Hepatocyte (in vitro differentiated cells): Measurements from ENCODE around the gene SDK1. TPM values are rescaled to one million over a fixed set of nuclear protein-coding genes. Genes with fewer than 3 reads are reported as not detected.

Experiments
- DNase-seq: peaks from one replicate; pipeline ENCODE4 v3.0.0-alpha.2; 2016; ENCODE audit warnings: low spot score
- H2AFZ ChIP-seq: fragments of 200-600 bp; sonication (generic); 2 replicates; pipeline ENCODE4 v1.6.0; 2016; ENCODE audit warnings: antibody characterized with exemption, mild to moderate bottlenecking
- H3K27ac ChIP-seq: fragments of 200-600 bp; sonication (generic); 2 replicates; pipeline ENCODE4 v1.5.1; 2016; ENCODE audit warnings: mild to moderate bottlenecking
- H3K27me3 ChIP-seq: fragments of 200-600 bp; sonication (generic); 2 replicates; pipeline ENCODE4 v1.6.1; 2016
- H3K36me3 ChIP-seq: fragments of 200-600 bp; sonication (generic); replicated peaks from 2 replicates; pipeline ENCODE4 v1.5.1; 2016; ENCODE audit warnings: low read depth; ENCODE audit not compliant: insufficient read depth
- H3K4me1 ChIP-seq: fragments of 200-600 bp; sonication (generic); 2 replicates; pipeline ENCODE4 v1.5.1; 2016; ENCODE audit warnings: mild to moderate bottlenecking, moderate library complexity; ENCODE audit not compliant: insufficient read depth
- H3K4me2 ChIP-seq: fragments of 200-600 bp; sonication (generic); 2 replicates; pipeline ENCODE4 v1.6.0; 2016
- H3K4me3 ChIP-seq: fragments of 200-600 bp; sonication (generic); 2 replicates; pipeline ENCODE4 v1.5.1; 2016; ENCODE audit warnings: mild to moderate bottlenecking
- H3K79me2 ChIP-seq: fragments of 200-600 bp; sonication (generic); 2 replicates; pipeline ENCODE4 v1.6.0; 2017; ENCODE audit warnings: mild to moderate bottlenecking
- H3K9me2 ChIP-seq: fragments of 200-600 bp; sonication (generic); replicated peaks from 2 replicates; pipeline ENCODE4 v1.6.0; 2017; ENCODE audit warnings: mild to moderate bottlenecking; ENCODE audit not compliant: insufficient read depth
- H3K9me3 ChIP-seq: fragments of 200-600 bp; sonication (generic); 2 replicates; pipeline ENCODE4 v1.5.1; 2016; ENCODE audit warnings: low read depth, mild to moderate bottlenecking
- H4K20me1 ChIP-seq: fragments of 200-600 bp; sonication (generic); 2 replicates; pipeline ENCODE4 v1.6.0; 2016; ENCODE audit warnings: mild to moderate bottlenecking; ENCODE audit not compliant: insufficient read depth, poor library complexity, severe bottlenecking
- EZH2 ChIP-seq: fragments of 200-600 bp; sonication (generic); IDR thresholded peaks from 2 replicates; pipeline ENCODE4 v1.6.1; 2016; ENCODE audit warnings: antibody characterized with exemption, mild to moderate bottlenecking, borderline replicate concordance
- EZH2phosphoT487 ChIP-seq: fragments of 200-600 bp; sonication (generic); IDR thresholded peaks from one replicate; pipeline ENCODE4 v1.6.1; 2018; ENCODE audit warnings: antibody characterized with exemption, mild to moderate bottlenecking, low read depth, moderate library complexity; ENCODE audit not compliant: unreplicated experiment, severe bottlenecking
- WGBS: methylation state at CpG from one replicate; pipeline ENCODE4 v1.1.6; 2016; ENCODE audit warnings: low lambda C conversion rate; ENCODE audit errors: missing lambda C conversion rate; 5-methylcytosine and 5-hydroxymethylcytosine counted together
- polyA plus RNA-seq: library from polyadenylated mRNA; unstranded; fragments of >200 nt; fragmentation: Nextera tagmentation; extraction: Ambion mirVana; gene quantifications from 2 replicates; pipeline ENCODE4 v1.2.1, GENCODE V29; 2016
- total RNA-seq: library from RNA; depleted of rRNA; stranded (reverse); fragments of >200 nt; gene quantifications from 2 replicates; pipeline ENCODE4 v1.2.3, GENCODE V29; 2014
- TF ChIP-seq, protein P1 (sequence below): fragments of 200-600 bp; sonication (generic); IDR thresholded peaks from 2 replicates; pipeline ENCODE4 v1.5.1; 2016; ENCODE audit warnings: antibody characterized with exemption, mild to moderate bottlenecking; ENCODE audit not compliant: poor library complexity

Gene SDK1
- total and polyA plus RNA-seq, 2 experiments from 2014 or later = 4.3 to 10.0 TPM

DNA sequence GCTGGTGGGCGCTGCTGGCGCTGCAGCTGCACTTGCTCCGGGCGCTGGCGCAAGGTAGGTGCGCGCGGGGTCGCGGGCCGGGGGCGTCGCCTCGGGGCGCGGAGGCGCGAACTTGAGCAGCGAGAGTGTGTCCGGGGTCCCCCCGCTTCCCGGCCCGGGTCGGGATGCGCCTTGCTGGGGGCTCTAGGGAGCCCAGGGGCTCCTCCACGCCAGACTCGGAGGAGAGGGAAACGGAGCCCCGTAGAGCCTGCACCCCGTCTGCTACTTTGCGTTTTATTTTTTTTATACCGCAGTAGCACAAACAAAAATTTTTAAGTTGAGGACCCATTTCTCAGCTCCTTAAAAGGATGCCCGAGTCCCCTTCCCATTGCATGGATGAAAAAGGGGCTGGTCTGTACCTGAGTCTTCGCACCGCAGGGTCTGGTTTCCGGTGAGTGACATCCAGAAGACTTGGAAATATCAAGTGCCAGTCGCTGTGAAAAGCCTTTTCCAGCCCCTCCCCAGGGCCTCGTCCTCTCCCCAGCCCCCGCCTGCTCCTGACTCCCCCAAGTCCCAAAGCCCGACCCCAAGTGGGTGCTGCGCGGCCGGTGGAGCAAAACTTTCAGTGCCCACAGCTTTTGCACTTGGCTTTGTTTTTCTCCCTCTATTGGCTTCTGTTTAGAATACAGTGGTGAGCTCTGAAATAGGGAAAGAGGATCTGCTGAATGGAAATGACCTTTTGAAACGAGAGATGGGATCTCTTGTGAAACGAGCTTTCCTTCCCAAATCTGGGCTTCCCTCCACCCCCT is 973 bp downstream of the SDK1 start:
- Histone ChIP-seq H3K27me3 (no peaks in the 10 kb centered on the region), H3K4me1 (peaks cover 9% of the 10 kb centered on the region), H4K20me1 (no peaks in the 10 kb centered on the region), H3K9me2 (no peaks in the 10 kb centered on the region), H2AFZ (peak overlapping the region; percentile 32), H3K27ac (peak overlapping the region; percentile 17), H3K36me3 (no peaks in the 10 kb centered on the region), H3K79me2 (peaks cover 18% of the 10 kb centered on the region), H3K9me3 (no peaks in the 10 kb centered on the region), H3K4me2 (peak overlapping the region; percentile 83), H3K4me3 (peak overlapping the region; percentile 95)
- 1% methylated on average over 33 of the region's 45 CpGs for WGBS
- DNase-seq = peak; percentile 65
- TF ChIP-seq, protein P1, sequence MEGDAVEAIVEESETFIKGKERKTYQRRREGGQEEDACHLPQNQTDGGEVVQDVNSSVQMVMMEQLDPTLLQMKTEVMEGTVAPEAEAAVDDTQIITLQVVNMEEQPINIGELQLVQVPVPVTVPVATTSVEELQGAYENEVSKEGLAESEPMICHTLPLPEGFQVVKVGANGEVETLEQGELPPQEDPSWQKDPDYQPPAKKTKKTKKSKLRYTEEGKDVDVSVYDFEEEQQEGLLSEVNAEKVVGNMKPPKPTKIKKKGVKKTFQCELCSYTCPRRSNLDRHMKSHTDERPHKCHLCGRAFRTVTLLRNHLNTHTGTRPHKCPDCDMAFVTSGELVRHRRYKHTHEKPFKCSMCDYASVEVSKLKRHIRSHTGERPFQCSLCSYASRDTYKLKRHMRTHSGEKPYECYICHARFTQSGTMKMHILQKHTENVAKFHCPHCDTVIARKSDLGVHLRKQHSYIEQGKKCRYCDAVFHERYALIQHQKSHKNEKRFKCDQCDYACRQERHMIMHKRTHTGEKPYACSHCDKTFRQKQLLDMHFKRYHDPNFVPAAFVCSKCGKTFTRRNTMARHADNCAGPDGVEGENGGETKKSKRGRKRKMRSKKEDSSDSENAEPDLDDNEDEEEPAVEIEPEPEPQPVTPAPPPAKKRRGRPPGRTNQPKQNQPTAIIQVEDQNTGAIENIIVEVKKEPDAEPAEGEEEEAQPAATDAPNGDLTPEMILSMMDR = peak; percentile 51
- TF ChIP-seq EZH2 (no peak), EZH2phosphoT487 (no peak)

DNA sequence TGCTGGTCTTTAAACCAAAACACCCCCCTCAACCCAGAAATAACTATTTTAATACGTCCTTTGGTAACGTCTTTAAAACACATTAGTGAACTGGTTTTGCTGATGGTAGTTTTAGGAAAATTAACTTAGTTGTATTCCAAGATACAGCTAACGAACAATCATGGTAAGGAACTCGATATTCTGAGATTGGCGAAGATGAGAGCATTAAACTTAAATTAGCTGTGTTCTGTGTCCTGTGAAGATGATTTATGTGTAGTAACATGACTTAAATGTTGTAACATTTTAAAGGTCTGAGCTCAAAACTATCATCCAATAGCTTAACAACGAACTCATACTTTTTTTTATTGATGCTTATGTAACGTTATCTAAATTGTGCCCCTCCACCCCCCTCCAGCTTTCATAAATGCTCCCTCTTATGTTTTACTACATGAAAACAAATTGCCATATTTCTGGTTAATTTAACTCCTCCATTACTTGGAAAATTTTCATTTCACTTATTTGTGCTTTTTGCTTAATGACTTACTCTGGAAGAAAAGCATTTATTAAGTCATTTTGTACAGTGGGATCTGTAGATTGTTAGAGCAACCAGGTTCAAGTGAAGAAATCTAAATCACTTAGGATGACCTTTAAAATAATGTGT is 1.7 kb downstream of the SDK1 start:
- peaks cover 24% of the 10 kb centered on the region for H3K79me2 ChIP-seq
- H3K9me3 ChIP-seq = no peaks in the 10 kb centered on the region
- no peaks in the 10 kb centered on the region for H3K36me3 ChIP-seq
- H3K4me2 ChIP-seq = peak overlapping the region; percentile 83
- H3K4me3 ChIP-seq = peak overlapping the region; percentile 95
- H2AFZ ChIP-seq = peak overlapping the region; percentile 32
- no peak for DNase-seq
- peak overlapping the region; percentile 17 for H3K27ac ChIP-seq
- 28% methylated on average over 7 of the region's 7 CpGs for WGBS
- H3K9me2 ChIP-seq = no peaks in the 10 kb centered on the region
- H3K4me1 ChIP-seq = peaks cover 9% of the 10 kb centered on the region
- H3K27me3 ChIP-seq = no peaks in the 10 kb centered on the region
- TF ChIP-seq EZH2 = no peak
- TF ChIP-seq, protein P1 = no peak
- TF ChIP-seq EZH2phosphoT487 = no peak
- H4K20me1 ChIP-seq = no peaks in the 10 kb centered on the region

DNA sequence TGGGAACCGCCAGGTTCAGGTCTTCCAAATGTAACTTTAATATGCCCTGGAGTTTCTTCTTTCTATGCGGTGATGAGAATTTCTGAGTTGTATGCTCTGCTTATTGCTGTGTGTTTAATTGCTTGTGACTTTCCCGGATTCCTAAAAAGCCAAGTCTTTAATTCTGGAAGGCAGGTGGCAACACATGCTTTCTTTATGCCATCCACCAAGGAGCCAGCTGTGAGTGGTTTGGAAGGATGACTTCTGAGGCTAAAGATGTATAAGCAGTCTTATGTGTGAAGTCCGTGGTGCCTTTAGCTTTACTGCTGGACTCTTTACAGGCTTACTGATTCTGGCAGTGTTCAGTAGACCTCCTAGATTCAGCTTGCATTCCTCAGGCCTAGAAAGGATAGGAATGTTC is 3.1 kb downstream of the SDK1 start:
- Histone ChIP-seq H3K9me3 (no peaks in the 10 kb centered on the region), H3K79me2 (peaks cover 34% of the 10 kb centered on the region), H3K4me3 (no peak overlapping the region), H3K4me1 (peaks cover 9% of the 10 kb centered on the region), H4K20me1 (no peaks in the 10 kb centered on the region), H3K36me3 (no peaks in the 10 kb centered on the region), H2AFZ (no peak overlapping the region), H3K27ac (no peak overlapping the region), H3K27me3 (no peaks in the 10 kb centered on the region), H3K9me2 (no peaks in the 10 kb centered on the region), H3K4me2 (no peak overlapping the region)
- WGBS = 87% methylated on average over 4 of the region's 4 CpGs
- no peak for DNase-seq
- TF ChIP-seq, protein P1 = no peak
- no peak for TF ChIP-seq EZH2phosphoT487
- TF ChIP-seq EZH2 = no peak
